Measurements from ENCODE around the gene KIAA0825. TPM values are rescaled to one million over a fixed set of nuclear protein-coding genes. Genes with fewer than 3 reads are reported as not detected.

The KIAA0825 gene
- total and polyA plus RNA-seq, 2 of the 8 experiments (the other 6 are each of a cell fraction or from before 2014, with no cell fraction given): 0.60 to 1.0 TPM

DNA sequence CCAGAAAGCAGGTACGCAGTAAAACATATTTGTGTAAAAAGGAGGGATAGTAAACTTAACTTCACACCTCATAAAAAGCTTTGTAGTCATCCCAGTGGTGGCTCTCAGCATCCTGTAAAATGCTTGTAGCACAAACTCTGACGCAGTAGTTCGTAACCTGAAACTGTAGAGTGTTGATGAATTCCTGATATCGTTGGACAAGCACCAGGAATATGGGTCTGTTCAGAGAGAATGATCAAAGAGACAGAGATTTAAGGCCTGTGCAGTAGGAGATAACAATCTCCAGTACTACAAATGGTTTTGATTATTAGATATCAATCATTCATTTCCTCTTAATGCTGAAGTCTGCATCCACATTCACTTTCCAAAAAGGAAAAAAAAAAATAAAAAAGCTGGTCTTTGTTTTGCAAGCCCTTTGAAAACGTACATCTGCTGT lies 148.5 kb downstream of the KIAA0825 start (continued):
- TF ChIP-seq, protein P1, sequence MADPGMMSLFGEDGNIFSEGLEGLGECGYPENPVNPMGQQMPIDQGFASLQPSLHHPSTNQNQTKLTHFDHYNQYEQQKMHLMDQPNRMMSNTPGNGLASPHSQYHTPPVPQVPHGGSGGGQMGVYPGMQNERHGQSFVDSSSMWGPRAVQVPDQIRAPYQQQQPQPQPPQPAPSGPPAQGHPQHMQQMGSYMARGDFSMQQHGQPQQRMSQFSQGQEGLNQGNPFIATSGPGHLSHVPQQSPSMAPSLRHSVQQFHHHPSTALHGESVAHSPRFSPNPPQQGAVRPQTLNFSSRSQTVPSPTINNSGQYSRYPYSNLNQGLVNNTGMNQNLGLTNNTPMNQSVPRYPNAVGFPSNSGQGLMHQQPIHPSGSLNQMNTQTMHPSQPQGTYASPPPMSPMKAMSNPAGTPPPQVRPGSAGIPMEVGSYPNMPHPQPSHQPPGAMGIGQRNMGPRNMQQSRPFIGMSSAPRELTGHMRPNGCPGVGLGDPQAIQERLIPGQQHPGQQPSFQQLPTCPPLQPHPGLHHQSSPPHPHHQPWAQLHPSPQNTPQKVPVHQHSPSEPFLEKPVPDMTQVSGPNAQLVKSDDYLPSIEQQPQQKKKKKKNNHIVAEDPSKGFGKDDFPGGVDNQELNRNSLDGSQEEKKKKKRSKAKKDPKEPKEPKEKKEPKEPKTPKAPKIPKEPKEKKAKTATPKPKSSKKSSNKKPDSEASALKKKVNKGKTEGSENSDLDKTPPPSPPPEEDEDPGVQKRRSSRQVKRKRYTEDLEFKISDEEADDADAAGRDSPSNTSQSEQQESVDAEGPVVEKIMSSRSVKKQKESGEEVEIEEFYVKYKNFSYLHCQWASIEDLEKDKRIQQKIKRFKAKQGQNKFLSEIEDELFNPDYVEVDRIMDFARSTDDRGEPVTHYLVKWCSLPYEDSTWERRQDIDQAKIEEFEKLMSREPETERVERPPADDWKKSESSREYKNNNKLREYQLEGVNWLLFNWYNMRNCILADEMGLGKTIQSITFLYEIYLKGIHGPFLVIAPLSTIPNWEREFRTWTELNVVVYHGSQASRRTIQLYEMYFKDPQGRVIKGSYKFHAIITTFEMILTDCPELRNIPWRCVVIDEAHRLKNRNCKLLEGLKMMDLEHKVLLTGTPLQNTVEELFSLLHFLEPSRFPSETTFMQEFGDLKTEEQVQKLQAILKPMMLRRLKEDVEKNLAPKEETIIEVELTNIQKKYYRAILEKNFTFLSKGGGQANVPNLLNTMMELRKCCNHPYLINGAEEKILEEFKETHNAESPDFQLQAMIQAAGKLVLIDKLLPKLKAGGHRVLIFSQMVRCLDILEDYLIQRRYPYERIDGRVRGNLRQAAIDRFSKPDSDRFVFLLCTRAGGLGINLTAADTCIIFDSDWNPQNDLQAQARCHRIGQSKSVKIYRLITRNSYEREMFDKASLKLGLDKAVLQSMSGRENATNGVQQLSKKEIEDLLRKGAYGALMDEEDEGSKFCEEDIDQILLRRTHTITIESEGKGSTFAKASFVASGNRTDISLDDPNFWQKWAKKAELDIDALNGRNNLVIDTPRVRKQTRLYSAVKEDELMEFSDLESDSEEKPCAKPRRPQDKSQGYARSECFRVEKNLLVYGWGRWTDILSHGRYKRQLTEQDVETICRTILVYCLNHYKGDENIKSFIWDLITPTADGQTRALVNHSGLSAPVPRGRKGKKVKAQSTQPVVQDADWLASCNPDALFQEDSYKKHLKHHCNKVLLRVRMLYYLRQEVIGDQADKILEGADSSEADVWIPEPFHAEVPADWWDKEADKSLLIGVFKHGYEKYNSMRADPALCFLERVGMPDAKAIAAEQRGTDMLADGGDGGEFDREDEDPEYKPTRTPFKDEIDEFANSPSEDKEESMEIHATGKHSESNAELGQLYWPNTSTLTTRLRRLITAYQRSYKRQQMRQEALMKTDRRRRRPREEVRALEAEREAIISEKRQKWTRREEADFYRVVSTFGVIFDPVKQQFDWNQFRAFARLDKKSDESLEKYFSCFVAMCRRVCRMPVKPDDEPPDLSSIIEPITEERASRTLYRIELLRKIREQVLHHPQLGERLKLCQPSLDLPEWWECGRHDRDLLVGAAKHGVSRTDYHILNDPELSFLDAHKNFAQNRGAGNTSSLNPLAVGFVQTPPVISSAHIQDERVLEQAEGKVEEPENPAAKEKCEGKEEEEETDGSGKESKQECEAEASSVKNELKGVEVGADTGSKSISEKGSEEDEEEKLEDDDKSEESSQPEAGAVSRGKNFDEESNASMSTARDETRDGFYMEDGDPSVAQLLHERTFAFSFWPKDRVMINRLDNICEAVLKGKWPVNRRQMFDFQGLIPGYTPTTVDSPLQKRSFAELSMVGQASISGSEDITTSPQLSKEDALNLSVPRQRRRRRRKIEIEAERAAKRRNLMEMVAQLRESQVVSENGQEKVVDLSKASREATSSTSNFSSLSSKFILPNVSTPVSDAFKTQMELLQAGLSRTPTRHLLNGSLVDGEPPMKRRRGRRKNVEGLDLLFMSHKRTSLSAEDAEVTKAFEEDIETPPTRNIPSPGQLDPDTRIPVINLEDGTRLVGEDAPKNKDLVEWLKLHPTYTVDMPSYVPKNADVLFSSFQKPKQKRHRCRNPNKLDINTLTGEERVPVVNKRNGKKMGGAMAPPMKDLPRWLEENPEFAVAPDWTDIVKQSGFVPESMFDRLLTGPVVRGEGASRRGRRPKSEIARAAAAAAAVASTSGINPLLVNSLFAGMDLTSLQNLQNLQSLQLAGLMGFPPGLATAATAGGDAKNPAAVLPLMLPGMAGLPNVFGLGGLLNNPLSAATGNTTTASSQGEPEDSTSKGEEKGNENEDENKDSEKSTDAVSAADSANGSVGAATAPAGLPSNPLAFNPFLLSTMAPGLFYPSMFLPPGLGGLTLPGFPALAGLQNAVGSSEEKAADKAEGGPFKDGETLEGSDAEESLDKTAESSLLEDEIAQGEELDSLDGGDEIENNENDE (IDR thresholded peaks at IDR 0.05; ENCODE audit: insufficient replicate concordance, low read length): no peak
- TF ChIP-seq, protein P2, sequence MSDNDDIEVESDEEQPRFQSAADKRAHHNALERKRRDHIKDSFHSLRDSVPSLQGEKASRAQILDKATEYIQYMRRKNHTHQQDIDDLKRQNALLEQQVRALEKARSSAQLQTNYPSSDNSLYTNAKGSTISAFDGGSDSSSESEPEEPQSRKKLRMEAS (IDR thresholded peaks at IDR 0.05): no peak
- TF ChIP-seq GABPA (IDR thresholded peaks at IDR 0.05; ENCODE audit: borderline replicate concordance, insufficient read depth, low read length): no peak
- no peak for TF ChIP-seq SAP30 (IDR thresholded peaks at IDR 0.05; ENCODE audit: insufficient read depth, insufficient replicate concordance, low read length)
- no peak for TF ChIP-seq SP2 (IDR thresholded peaks at IDR 0.05; ENCODE audit: low read length)
- no peak for TF ChIP-seq TEAD4 (IDR thresholded peaks at IDR 0.05; ENCODE audit: low read depth, low read length)
